ENCODE results near the gene NYAP2.

NYAP2 gene

GRCh38 chr2:225454412-225454811 lies 54.9 kb downstream of the NYAP2 start:
- no peaks in the 10 kb centered on the region for H3K27me3 ChIP-seq (ENCODE audit: insufficient read depth, poor library complexity, severe bottlenecking)
- no peak overlapping the region for H3K4me3 ChIP-seq (replicated peaks; ENCODE audit: insufficient read depth, low read length)
- TF ChIP-seq POLR2AphosphoS5 (IDR thresholded peaks at IDR 0.05; ENCODE audit: low read depth) (no peak), REST (IDR thresholded peaks at IDR 0.05; ENCODE audit: insufficient replicate concordance, low read depth) (no peak), GABPA (IDR thresholded peaks at IDR 0.05; ENCODE audit: low read depth) (no peak), SPI1 (IDR thresholded peaks at IDR 0.05; ENCODE audit: borderline replicate concordance, low read depth) (no peak)
- TF ChIP-seq, protein P1, sequence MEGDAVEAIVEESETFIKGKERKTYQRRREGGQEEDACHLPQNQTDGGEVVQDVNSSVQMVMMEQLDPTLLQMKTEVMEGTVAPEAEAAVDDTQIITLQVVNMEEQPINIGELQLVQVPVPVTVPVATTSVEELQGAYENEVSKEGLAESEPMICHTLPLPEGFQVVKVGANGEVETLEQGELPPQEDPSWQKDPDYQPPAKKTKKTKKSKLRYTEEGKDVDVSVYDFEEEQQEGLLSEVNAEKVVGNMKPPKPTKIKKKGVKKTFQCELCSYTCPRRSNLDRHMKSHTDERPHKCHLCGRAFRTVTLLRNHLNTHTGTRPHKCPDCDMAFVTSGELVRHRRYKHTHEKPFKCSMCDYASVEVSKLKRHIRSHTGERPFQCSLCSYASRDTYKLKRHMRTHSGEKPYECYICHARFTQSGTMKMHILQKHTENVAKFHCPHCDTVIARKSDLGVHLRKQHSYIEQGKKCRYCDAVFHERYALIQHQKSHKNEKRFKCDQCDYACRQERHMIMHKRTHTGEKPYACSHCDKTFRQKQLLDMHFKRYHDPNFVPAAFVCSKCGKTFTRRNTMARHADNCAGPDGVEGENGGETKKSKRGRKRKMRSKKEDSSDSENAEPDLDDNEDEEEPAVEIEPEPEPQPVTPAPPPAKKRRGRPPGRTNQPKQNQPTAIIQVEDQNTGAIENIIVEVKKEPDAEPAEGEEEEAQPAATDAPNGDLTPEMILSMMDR (IDR thresholded peaks at IDR 0.05; ENCODE audit: insufficient read depth, low read length) = no peak
- DNase-seq (ENCODE audit: low read depth in 1 of 2, low spot score in 1 of 2) = no peak
- H3K27ac ChIP-seq (replicated peaks) = no peak overlapping the region

GRCh38 chr2:225456619-225457260 lies 57.2 kb downstream of the NYAP2 start:
- TF ChIP-seq SPI1 (IDR thresholded peaks at IDR 0.05; ENCODE audit: borderline replicate concordance, low read depth) = no peak
- TF ChIP-seq GABPA (IDR thresholded peaks at IDR 0.05; ENCODE audit: low read depth) = no peak
- TF ChIP-seq REST (IDR thresholded peaks at IDR 0.05; ENCODE audit: insufficient replicate concordance, low read depth) = no peak
- TF ChIP-seq, protein P1 (IDR thresholded peaks at IDR 0.05; ENCODE audit: insufficient read depth, low read length) = no peak
- TF ChIP-seq POLR2AphosphoS5 (IDR thresholded peaks at IDR 0.05; ENCODE audit: low read depth) = no peak
- Histone ChIP-seq H3K27me3 (ENCODE audit: insufficient read depth, poor library complexity, severe bottlenecking) (no peaks in the 10 kb centered on the region), H3K27ac (replicated peaks) (no peak overlapping the region), H3K4me3 (replicated peaks; ENCODE audit: insufficient read depth, low read length) (no peak overlapping the region)
- DNase-seq (ENCODE audit: low read depth in 1 of 2, low spot score in 1 of 2) = no peak

GRCh38 chr2:225457482-225457881 lies 58.0 kb downstream of the NYAP2 start:
- H3K27ac ChIP-seq (replicated peaks) = no peak overlapping the region
- no peaks in the 10 kb centered on the region for H3K27me3 ChIP-seq (ENCODE audit: insufficient read depth, poor library complexity, severe bottlenecking)
- DNase-seq (ENCODE audit: low read depth in 1 of 2, low spot score in 1 of 2) = no peak
- H3K4me3 ChIP-seq (replicated peaks; ENCODE audit: insufficient read depth, low read length) = no peak overlapping the region
- TF ChIP-seq, protein P1 (IDR thresholded peaks at IDR 0.05; ENCODE audit: insufficient read depth, low read length) = no peak
- no peak for TF ChIP-seq GABPA (IDR thresholded peaks at IDR 0.05; ENCODE audit: low read depth)
- TF ChIP-seq REST (IDR thresholded peaks at IDR 0.05; ENCODE audit: insufficient replicate concordance, low read depth) = no peak
- no peak for TF ChIP-seq SPI1 (IDR thresholded peaks at IDR 0.05; ENCODE audit: borderline replicate concordance, low read depth)
- TF ChIP-seq POLR2AphosphoS5 (IDR thresholded peaks at IDR 0.05; ENCODE audit: low read depth) = no peak

Data from HL-60 (cell line).